K562 (cell line): ENCODE results near the gene PPM1H. TPM values are rescaled to one million over a fixed set of nuclear protein-coding genes. Genes with fewer than 3 reads are reported as not detected.
"Not testable (repeated sequence)": the region's sequence is repeated elsewhere in the genome, so short reads cannot be mapped to it uniquely, and the experiment has no call there.

Experiments used
- ATAC-seq: fragments of 200-7000 bp; cut with Tn5 transposase; 3 replicates; pipeline ENCODE4 v1.9.1; 2020; ENCODE audit warnings: moderate library complexity
- BruUV-seq: library from RNA; stranded (reverse); fragments of 400-500 nt; replicated peaks from 2 replicates; lab custom pipeline; 2021; lab: Mats Ljungman, UMichigan
- CTCF ChIA-PET: fragments of 300-600 bp; formaldehyde crosslinking; extraction: SDS; loops from one replicate; lab custom pipeline; 2021; ENCODE audit warnings: low intra/inter-chr PET ratio; lab: Yijun Ruan, JAX
- POLR2A ChIA-PET: fragments of 300-600, 350-650 bp; sonication (Branson Sonifier 250); formaldehyde crosslinking; extraction: SDS; loops from one replicate; lab custom pipeline; 2021; ENCODE audit warnings: antibody characterized with exemption, inconsistent platforms; lab: Yijun Ruan, JAX
- DNase-seq, 4 experiments: peaks; one replicate each; pipeline versions ENCODE4 v3.0.0 to v3.0.0-alpha.2; 2011 to 2018; ENCODE audit warnings: low spot score in 3 of 4, mixed read lengths in 3 of 4; ENCODE audit errors: extremely low read depth in 1 of 4
- FAIRE-seq: peaks from 2 replicates; lab custom pipeline; 2011; peaks lifted over from hg19 to GRCh38; lab: Jason Lieb, UNC
- H2AFZ ChIP-seq: 2 replicates; pipeline ENCODE4 v1.6.0; 2011; ENCODE audit warnings: low read depth, low read length, control low read depth, inconsistent platforms
- H3K27ac ChIP-seq: fragments of 200-600 bp; 3 replicates; pipeline ENCODE4 v1.8.0; 2011; ENCODE audit warnings: low read depth, mild to moderate bottlenecking, control low read depth, inconsistent platforms, low read length, moderate library complexity, mixed read lengths; ENCODE audit errors: extremely low read depth
- H3K27me3 ChIP-seq, 2 experiments: fragments of 300-600 bp in 1 of 2; 2 replicates in 1 of 2; 3 replicates in 1 of 2; pipeline versions ENCODE4 v1.6.0 to v1.8.0; 2011; ENCODE audit warnings: inconsistent platforms in 2 of 2, low read length in 2 of 2, mild to moderate bottlenecking in 1 of 2, mixed read lengths in 1 of 2, moderate library complexity in 1 of 2; ENCODE audit not compliant: control insufficient read depth in 2 of 2, insufficient read depth in 2 of 2
- H3K36me3 ChIP-seq: fragments of 300-600 bp; 3 replicates; pipeline ENCODE4 v1.8.0; 2011; ENCODE audit warnings: mild to moderate bottlenecking, low read length, inconsistent platforms; ENCODE audit not compliant: control insufficient read depth, insufficient read depth
- H3K4me1 ChIP-seq, 2 experiments: fragments of 200-600 bp in 1 of 2; replicated peaks in 1 of 2; 2 replicates in 1 of 2; 3 replicates in 1 of 2; pipeline versions ENCODE4 v1.5.1 to v1.8.0; 2011; ENCODE audit warnings: inconsistent platforms in 2 of 2, low read length in 2 of 2, mild to moderate bottlenecking in 1 of 2, mixed read lengths in 1 of 2, moderate library complexity in 1 of 2; ENCODE audit not compliant: control insufficient read depth in 2 of 2, insufficient read depth in 2 of 2
- H3K4me2 ChIP-seq: 2 replicates; pipeline ENCODE4 v1.6.1; 2011; ENCODE audit warnings: low read length, control low read depth, inconsistent platforms, mixed read lengths; ENCODE audit not compliant: insufficient read depth
- H3K4me3 ChIP-seq: fragments of 200-600 bp; sonication (generic), shearing (Covaris generic); 2 replicates; pipeline ENCODE4 v1.5.1; 2016; ENCODE audit warnings: control low read depth, inconsistent platforms
- H3K79me2 ChIP-seq: fragments of 200-600 bp; 3 replicates; pipeline ENCODE4 v1.8.0; 2011; ENCODE audit warnings: low read length, inconsistent platforms; ENCODE audit not compliant: control insufficient read depth, insufficient read depth
- H3K9ac ChIP-seq, 2 experiments: 2 replicates each; pipeline versions ENCODE4 v1.6.0 to v1.6.1; 2011; ENCODE audit warnings: low read depth in 2 of 2, low read length in 2 of 2, control low read depth in 1 of 2, inconsistent platforms in 1 of 2, mild to moderate bottlenecking in 1 of 2, mixed read lengths in 1 of 2; ENCODE audit not compliant: insufficient read depth in 1 of 2
- H3K9me1 ChIP-seq: one replicate; pipeline ENCODE4 v1.6.0; 2011; ENCODE audit warnings: inconsistent platforms, mild to moderate bottlenecking, low read length, moderate library complexity; ENCODE audit not compliant: control insufficient read depth, insufficient read depth
- H3K9me3 ChIP-seq: replicated peaks from 2 replicates; pipeline ENCODE4 v1.5.1; 2011; ENCODE audit warnings: low read depth, low read length, inconsistent platforms; ENCODE audit not compliant: control insufficient read depth, insufficient read depth
- H4K20me1 ChIP-seq: replicated peaks from 2 replicates; pipeline ENCODE4 v1.6.1; 2011; ENCODE audit warnings: low read length, inconsistent platforms, mixed read lengths; ENCODE audit not compliant: control insufficient read depth, insufficient read depth
- NFIC ChIP-seq: fragments of 450-650 bp; IDR thresholded peaks from 2 replicates; pipeline ENCODE4 v1.6.1; 2017; ENCODE audit warnings: mild to moderate bottlenecking, inconsistent platforms
- PRPF4 ChIP-seq: fragments of 200-400 bp; formaldehyde crosslinking; IDR thresholded peaks from one replicate; pipeline ENCODE4 v1.6.1; 2017; ENCODE audit warnings: low read length, low read depth, mild to moderate bottlenecking; ENCODE audit not compliant: insufficient read depth, poor library complexity, severe bottlenecking
- ZNF717 ChIP-seq: fragments of 250-450 bp; sonication (Bioruptor Pico); IDR thresholded peaks from 2 replicates; pipeline ENCODE4 v1.5.0; 2021
- WGBS: fragments of 100-300 bp; shearing (Covaris generic); methylation state at CpG from one replicate; pipeline ENCODE4 v1.1.6; 2016; ENCODE audit warnings: low coverage, mixed read lengths; ENCODE audit not compliant: insufficient coverage; ENCODE audit errors: missing lambda C conversion rate; 5-methylcytosine and 5-hydroxymethylcytosine counted together
- in situ Hi-C: fragments of 300-500 bp; cut with MboI; formaldehyde crosslinking; loops from 4 replicates; pipeline ENCODE4 v1.15.0; 2018; ENCODE audit warnings: inconsistent platforms, mixed read lengths
- intact Hi-C: fragments of 100-400 bp; cut with micrococcal nuclease; formaldehyde crosslinking; loops from 2 replicates; pipeline ENCODE4 v1.14.2; 2022
- polyA plus RNA-seq, 8 experiments: library from polyadenylated mRNA; depleted of rRNA in 4 of 8; stranded (reverse) in 5 of 8; unstranded in 3 of 8; fragments of >200 nt; fragmentation: Nextera tagmentation in 2 of 8; fragmentation: Illumina TruSeq in 1 of 8; extraction: Ambion mirVana in 2 of 8; extraction: Trizol in 1 of 8; gene quantifications; 2 replicates each; pipeline versions ENCODE4 v1.2.1 to v1.2.3, GENCODE V29; 2011 to 2014; ENCODE audit warnings: inconsistent platforms in 1 of 8, missing spikeins in 1 of 8
- total RNA-seq, 7 experiments: library from RNA; depleted of rRNA in 6 of 7; stranded (reverse); fragments of >200 nt in 6 of 7; fragmentation: Illumina TruSeq in 2 of 7; extraction: Trizol in 2 of 7; gene quantifications; 2 replicates each; pipeline versions ENCODE4 v1.2.1 to v1.2.3, GENCODE V29; 2011 to 2021; ENCODE audit warnings: low replicate concordance in 1 of 7

PPM1H gene
- total and polyA plus RNA-seq, 9 of the 15 experiments (the other 6 are each of a cell fraction or from before 2014, with no cell fraction given) = 5.3 to 29.3 (median 11.3) TPM

DNA sequence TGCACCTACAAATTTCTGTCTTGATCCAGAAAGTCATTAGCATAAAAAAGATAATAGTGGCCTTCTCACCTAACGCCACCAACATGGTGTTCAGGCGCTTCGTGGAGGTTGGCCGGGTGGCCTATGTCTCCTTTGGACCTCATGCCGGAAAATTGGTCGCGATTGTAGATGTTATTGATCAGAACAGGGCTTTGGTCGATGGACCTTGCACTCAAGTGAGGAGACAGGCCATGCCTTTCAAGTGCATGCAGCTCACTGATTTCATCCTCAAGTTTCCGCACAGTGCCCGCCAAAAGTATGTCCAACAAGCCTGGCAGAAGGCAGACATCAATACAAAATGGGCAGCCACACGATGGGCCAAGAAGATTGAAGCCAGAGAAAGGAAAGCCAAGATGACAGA, 30.3 kb upstream of the PPM1H start:
- H4K20me1 ChIP-seq, in situ Hi-C loops, H3K27ac ChIP-seq, H3K9me3 ChIP-seq, DNase-seq, intact Hi-C loops, H3K4me2 ChIP-seq, FAIRE-seq, ATAC-seq, H3K27me3 ChIP-seq, H3K4me1 ChIP-seq, CTCF ChIA-PET, H3K36me3 ChIP-seq, BruUV-seq, H3K9ac ChIP-seq, POLR2A ChIA-PET, H3K9me1 ChIP-seq, H3K79me2 ChIP-seq, H2AFZ ChIP-seq, H3K4me3 ChIP-seq: not testable (repeated sequence)
- WGBS = 48% methylated on average over 11 of the region's 11 CpGs

DNA sequence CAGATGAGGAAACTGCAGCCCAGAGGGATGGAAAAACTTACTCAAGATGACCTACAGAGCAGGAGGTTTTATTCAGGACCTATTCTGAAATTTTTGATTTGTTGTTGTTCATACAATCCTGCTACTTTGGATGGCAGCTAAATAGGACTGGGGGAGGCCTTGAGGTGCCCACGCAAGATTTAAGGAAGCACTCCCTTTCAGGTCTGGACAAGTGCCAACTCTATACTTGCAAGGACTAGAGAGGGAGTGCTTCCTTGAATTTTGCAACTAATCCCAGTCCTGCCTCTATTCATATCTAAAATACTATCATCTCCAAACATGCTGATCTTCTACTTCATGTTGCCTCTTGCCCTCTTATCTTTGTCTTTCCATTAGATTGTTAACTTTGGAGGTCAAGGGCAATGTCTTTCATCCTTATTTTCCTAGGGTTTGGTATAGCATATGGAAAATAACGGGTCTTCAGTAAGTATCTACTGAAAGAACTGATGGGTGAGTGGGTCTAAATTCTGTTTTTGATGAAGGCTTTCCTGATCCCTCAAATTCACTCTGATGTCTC, 28.6 kb upstream of the PPM1H start:
- in situ Hi-C loops = no loop called here
- H3K4me2 ChIP-seq = no peak overlapping the region
- no peak overlapping the region for H3K4me3 ChIP-seq
- 28% methylated on average over 2 of the region's 2 CpGs for WGBS
- no peaks in the 10 kb centered on the region for H3K27me3 ChIP-seq
- ATAC-seq = no peak
- H3K79me2 ChIP-seq = no peaks in the 10 kb centered on the region
- H3K9me1 ChIP-seq = no peaks in the 10 kb centered on the region
- no TSS peak for BruUV-seq
- CTCF ChIA-PET = no interaction called here
- TF ChIP-seq PRPF4 = no peak
- no peak for TF ChIP-seq ZNF717
- TF ChIP-seq NFIC = peak; percentile 75
- TF ChIP-seq, all 486 proteins: peak for 1
- H2AFZ ChIP-seq = no peak overlapping the region
- no peaks in the 10 kb centered on the region for H3K4me1 ChIP-seq
- no peak for FAIRE-seq
- no peaks in the 10 kb centered on the region for H3K9me3 ChIP-seq
- POLR2A ChIA-PET = no interaction called here
- H4K20me1 ChIP-seq = no peaks in the 10 kb centered on the region
- no peaks in the 10 kb centered on the region for H3K36me3 ChIP-seq
- no peak overlapping the region for H3K9ac ChIP-seq
- intact Hi-C loops = no loop called here
- H3K27ac ChIP-seq = no peak overlapping the region
- DNase-seq = no peak
